Liver (tissue), 9 donors: ENCODE data around the gene RXFP2. TPM values are rescaled to one million over a fixed set of nuclear protein-coding genes. Genes with fewer than 3 reads are reported as not detected.

Source experiments
- DNase-seq: peaks from one replicate; pipeline ENCODE4 v3.0.0-alpha.2; 2017; ENCODE audit warnings: low spot score
- H3K27ac ChIP-seq, 2 donors: one replicate each; pipeline ENCODE4 v1.7.0; 2013; ENCODE audit warnings: inconsistent platforms in 2 of 2, low read length in 2 of 2, control low read depth in 1 of 2, low read depth in 1 of 2, mild to moderate bottlenecking in 1 of 2
- H3K27me3 ChIP-seq, 4 donors: one replicate each; pipeline versions ENCODE4 v1.6.1 to v1.7.0; 2013; ENCODE audit warnings: low read length in 3 of 4, inconsistent platforms in 1 of 4, mild to moderate bottlenecking in 1 of 4, moderate library complexity in 1 of 4; ENCODE audit not compliant: control insufficient read depth in 4 of 4, insufficient read depth in 4 of 4
- H3K36me3 ChIP-seq, 4 donors: one replicate each; pipeline versions ENCODE4 v1.6.1 to v1.7.0; 2013; ENCODE audit warnings: low read length in 3 of 4, mild to moderate bottlenecking in 3 of 4, low read depth in 1 of 4, moderate library complexity in 1 of 4; ENCODE audit not compliant: control insufficient read depth in 4 of 4, insufficient read depth in 3 of 4
- H3K4me1 ChIP-seq, 4 donors: one replicate each; pipeline versions ENCODE4 v1.6.1 to v1.7.0; 2013; ENCODE audit warnings: low read length in 3 of 4, mild to moderate bottlenecking in 3 of 4, moderate library complexity in 1 of 4; ENCODE audit not compliant: control insufficient read depth in 4 of 4, insufficient read depth in 4 of 4
- H3K4me3 ChIP-seq, 3 donors: one replicate each; pipeline versions ENCODE4 v1.6.1 to v1.7.0; 2013; ENCODE audit warnings: low read length in 3 of 3, control low read depth in 1 of 3, low read depth in 1 of 3, mild to moderate bottlenecking in 1 of 3
- H3K9ac ChIP-seq, 2 donors: one replicate each; pipeline ENCODE4 v1.7.0; 2013; ENCODE audit warnings: low read length in 2 of 2, mild to moderate bottlenecking in 2 of 2, moderate library complexity in 2 of 2, control low read depth in 1 of 2, low read depth in 1 of 2
- H3K9me3 ChIP-seq, 4 donors: one replicate each; pipeline versions ENCODE4 v1.6.1 to v1.7.0; 2013; ENCODE audit warnings: low read length in 3 of 4; ENCODE audit not compliant: control insufficient read depth in 4 of 4
- EGR1 ChIP-seq, 2 donors: IDR thresholded peaks; 2 replicates each; pipeline ENCODE4 v1.6.1; 2016 to 2018; ENCODE audit warnings: antibody characterized with exemption in 2 of 2, low read depth in 2 of 2
- FOXA1 ChIP-seq: IDR thresholded peaks from 2 replicates; pipeline ENCODE4 v1.6.1; 2016; ENCODE audit warnings: antibody characterized with exemption
- FOXA2 ChIP-seq: IDR thresholded peaks from 2 replicates; pipeline ENCODE4 v1.6.1; 2016; ENCODE audit warnings: antibody characterized with exemption
- GABPA ChIP-seq, 2 donors: IDR thresholded peaks in 1 of 2; conservative IDR thresholded peaks in 1 of 2; 2 replicates each; pipeline ENCODE4 v1.6.1; 2016; ENCODE audit warnings: antibody characterized with exemption in 2 of 2, mild to moderate bottlenecking in 1 of 2, moderate library complexity in 1 of 2
- HNF4A ChIP-seq, 2 donors: conservative IDR thresholded peaks; 2 replicates each; pipeline ENCODE4 v1.6.1; 2016; ENCODE audit warnings: antibody characterized with exemption in 2 of 2, mild to moderate bottlenecking in 2 of 2
- HNF4G ChIP-seq: IDR thresholded peaks from 2 replicates; pipeline ENCODE4 v1.6.1; 2016; ENCODE audit warnings: antibody characterized with exemption
- JUND ChIP-seq, 2 donors: IDR thresholded peaks; 2 replicates each; pipeline ENCODE4 v1.6.1; 2016; ENCODE audit warnings: antibody characterized with exemption in 2 of 2
- NR2F2 ChIP-seq: IDR thresholded peaks from 2 replicates; pipeline ENCODE4 v1.6.1; 2016; ENCODE audit warnings: antibody characterized with exemption
- RAD21 ChIP-seq, 2 donors: IDR thresholded peaks; 2 replicates each; pipeline ENCODE4 v1.6.1; 2016; ENCODE audit warnings: antibody characterized with exemption in 2 of 2, mild to moderate bottlenecking in 2 of 2
- RXRA ChIP-seq, 2 donors: IDR thresholded peaks; 2 replicates each; pipeline ENCODE4 v1.6.1; 2017 to 2018; ENCODE audit warnings: antibody characterized with exemption in 2 of 2, mild to moderate bottlenecking in 1 of 2
- SP1 ChIP-seq: IDR thresholded peaks from 2 replicates; pipeline ENCODE4 v1.6.1; 2018; ENCODE audit warnings: antibody characterized with exemption, mild to moderate bottlenecking
- TAF1 ChIP-seq: conservative IDR thresholded peaks from 2 replicates; pipeline ENCODE4 v1.6.1; 2016; ENCODE audit warnings: antibody characterized with exemption, mild to moderate bottlenecking
- YY1 ChIP-seq: IDR thresholded peaks from 2 replicates; pipeline ENCODE4 v1.6.1; 2016; ENCODE audit warnings: antibody characterized with exemption, mild to moderate bottlenecking
- WGBS: extraction: QIAGEN DNeasy Blood & Tissue Kit; methylation state at CpG from one replicate; pipeline ENCODE4 v1.1.7; 2013; 5-methylcytosine and 5-hydroxymethylcytosine counted together
- polyA plus RNA-seq, 2 donors: library from polyadenylated mRNA; stranded (reverse) in 1 of 2; unstranded in 1 of 2; fragments of 200-250 nt in 1 of 2; fragments of >200 nt in 1 of 2; fragmentation: Nextera tagmentation in 1 of 2; extraction: Ambion mirVana in 1 of 2; gene quantifications; one replicate each; pipeline versions ENCODE4 v1.2.1 to v1.2.3, GENCODE V29; 2013 to 2015
- total RNA-seq, 2 donors: library from RNA; depleted of rRNA; stranded (reverse); fragments of >200 nt; gene quantifications; one replicate each; pipeline ENCODE4 v1.2.3, GENCODE V29; 2014
- TF ChIP-seq, protein P1 (sequence below): IDR thresholded peaks from 2 replicates; pipeline ENCODE4 v1.6.1; 2016; ENCODE audit warnings: antibody characterized with exemption, mild to moderate bottlenecking
- TF ChIP-seq, protein P2 (sequence below): fragments of 150-350 bp; IDR thresholded peaks from 2 replicates; pipeline ENCODE4 v1.5.1; 2017; ENCODE audit warnings: improper control_type of control experiment, low read depth, low read length; ENCODE audit not compliant: missing input control
- TF ChIP-seq, protein P3 (sequence below): IDR thresholded peaks from 2 replicates; pipeline ENCODE4 v1.6.1; 2016; ENCODE audit warnings: antibody characterized with exemption
- TF ChIP-seq, protein P4 (sequence below): IDR thresholded peaks from 2 replicates; pipeline ENCODE4 v1.6.1; 2016; ENCODE audit warnings: antibody characterized with exemption
- donor health status: healthy.
- donor health status: healthy.
- donor health status: healthy.
- donor health status: healthy.
- donor health status: healthy.

Gene RXFP2
- total and polyA plus RNA-seq, 4 donors: not detected

GRCh38 chr13:31699650-31700049 is 39.7 kb upstream of the RXFP2 start:
- Histone ChIP-seq H3K9me3 (peaks cover 0 to 2% (median under 1%) of the 10 kb centered on the region in 4 donors), H3K4me1 (peaks cover 2 to 10% (median 7%) of the 10 kb centered on the region in 4 donors), H3K27ac (no peak overlapping the region), H3K36me3 (no peaks in the 10 kb centered on the region), H3K4me3 (no peak overlapping the region), H3K27me3 (peaks cover 0 to 2% (median 0%) of the 10 kb centered on the region in 4 donors), H3K9ac (no peak overlapping the region)
- TF ChIP-seq NR2F2 (no peak), JUND (IDR thresholded peaks at IDR 0.05) (no peak), HNF4G (no peak), GABPA (IDR thresholded peaks at IDR 0.05 in 1 of 2, conservative IDR thresholded peaks at IDR 0.05 in 1 of 2) (no peak), HNF4A (conservative IDR thresholded peaks at IDR 0.05) (no peak), RAD21 (IDR thresholded peaks at IDR 0.05) (no peak), FOXA1 (no peak), RXRA (IDR thresholded peaks at IDR 0.05) (no peak), SP1 (no peak), EGR1 (IDR thresholded peaks at IDR 0.05; ENCODE audit: low read depth in 2 of 2) (no peak), FOXA2 (no peak)
- TF ChIP-seq, protein P1, sequence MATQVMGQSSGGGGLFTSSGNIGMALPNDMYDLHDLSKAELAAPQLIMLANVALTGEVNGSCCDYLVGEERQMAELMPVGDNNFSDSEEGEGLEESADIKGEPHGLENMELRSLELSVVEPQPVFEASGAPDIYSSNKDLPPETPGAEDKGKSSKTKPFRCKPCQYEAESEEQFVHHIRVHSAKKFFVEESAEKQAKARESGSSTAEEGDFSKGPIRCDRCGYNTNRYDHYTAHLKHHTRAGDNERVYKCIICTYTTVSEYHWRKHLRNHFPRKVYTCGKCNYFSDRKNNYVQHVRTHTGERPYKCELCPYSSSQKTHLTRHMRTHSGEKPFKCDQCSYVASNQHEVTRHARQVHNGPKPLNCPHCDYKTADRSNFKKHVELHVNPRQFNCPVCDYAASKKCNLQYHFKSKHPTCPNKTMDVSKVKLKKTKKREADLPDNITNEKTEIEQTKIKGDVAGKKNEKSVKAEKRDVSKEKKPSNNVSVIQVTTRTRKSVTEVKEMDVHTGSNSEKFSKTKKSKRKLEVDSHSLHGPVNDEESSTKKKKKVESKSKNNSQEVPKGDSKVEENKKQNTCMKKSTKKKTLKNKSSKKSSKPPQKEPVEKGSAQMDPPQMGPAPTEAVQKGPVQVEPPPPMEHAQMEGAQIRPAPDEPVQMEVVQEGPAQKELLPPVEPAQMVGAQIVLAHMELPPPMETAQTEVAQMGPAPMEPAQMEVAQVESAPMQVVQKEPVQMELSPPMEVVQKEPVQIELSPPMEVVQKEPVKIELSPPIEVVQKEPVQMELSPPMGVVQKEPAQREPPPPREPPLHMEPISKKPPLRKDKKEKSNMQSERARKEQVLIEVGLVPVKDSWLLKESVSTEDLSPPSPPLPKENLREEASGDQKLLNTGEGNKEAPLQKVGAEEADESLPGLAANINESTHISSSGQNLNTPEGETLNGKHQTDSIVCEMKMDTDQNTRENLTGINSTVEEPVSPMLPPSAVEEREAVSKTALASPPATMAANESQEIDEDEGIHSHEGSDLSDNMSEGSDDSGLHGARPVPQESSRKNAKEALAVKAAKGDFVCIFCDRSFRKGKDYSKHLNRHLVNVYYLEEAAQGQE: no peak
- TF ChIP-seq, protein P2, sequence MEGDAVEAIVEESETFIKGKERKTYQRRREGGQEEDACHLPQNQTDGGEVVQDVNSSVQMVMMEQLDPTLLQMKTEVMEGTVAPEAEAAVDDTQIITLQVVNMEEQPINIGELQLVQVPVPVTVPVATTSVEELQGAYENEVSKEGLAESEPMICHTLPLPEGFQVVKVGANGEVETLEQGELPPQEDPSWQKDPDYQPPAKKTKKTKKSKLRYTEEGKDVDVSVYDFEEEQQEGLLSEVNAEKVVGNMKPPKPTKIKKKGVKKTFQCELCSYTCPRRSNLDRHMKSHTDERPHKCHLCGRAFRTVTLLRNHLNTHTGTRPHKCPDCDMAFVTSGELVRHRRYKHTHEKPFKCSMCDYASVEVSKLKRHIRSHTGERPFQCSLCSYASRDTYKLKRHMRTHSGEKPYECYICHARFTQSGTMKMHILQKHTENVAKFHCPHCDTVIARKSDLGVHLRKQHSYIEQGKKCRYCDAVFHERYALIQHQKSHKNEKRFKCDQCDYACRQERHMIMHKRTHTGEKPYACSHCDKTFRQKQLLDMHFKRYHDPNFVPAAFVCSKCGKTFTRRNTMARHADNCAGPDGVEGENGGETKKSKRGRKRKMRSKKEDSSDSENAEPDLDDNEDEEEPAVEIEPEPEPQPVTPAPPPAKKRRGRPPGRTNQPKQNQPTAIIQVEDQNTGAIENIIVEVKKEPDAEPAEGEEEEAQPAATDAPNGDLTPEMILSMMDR: no peak
- TF ChIP-seq, protein P3, sequence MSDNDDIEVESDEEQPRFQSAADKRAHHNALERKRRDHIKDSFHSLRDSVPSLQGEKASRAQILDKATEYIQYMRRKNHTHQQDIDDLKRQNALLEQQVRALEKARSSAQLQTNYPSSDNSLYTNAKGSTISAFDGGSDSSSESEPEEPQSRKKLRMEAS: no peak
- WGBS: 71% methylated on average over 3 of the region's 3 CpGs
- DNase-seq: no peak

- Histone ChIP-seq H3K4me1 (peaks cover 4 to 27% (median 22%) of the 10 kb centered on the region in 4 donors), H3K9ac (no peak overlapping the region), H3K27me3 (peaks cover 0 to 2% (median 0%) of the 10 kb centered on the region in 4 donors), H3K9me3 (peaks cover 0 to 2% (median 0%) of the 10 kb centered on the region in 4 donors), H3K27ac (no peak overlapping the region), H3K36me3 (no peaks in the 10 kb centered on the region), H3K4me3 (no peak overlapping the region)
- TF ChIP-seq, protein P3: peak; percentile 23
- TF ChIP-seq JUND (IDR thresholded peaks at IDR 0.05) (no peak), FOXA2 (no peak), HNF4G (peak; percentile 38), NR2F2 (no peak), GABPA (IDR thresholded peaks at IDR 0.05 in 1 of 2, conservative IDR thresholded peaks at IDR 0.05 in 1 of 2) (no peak), RXRA (IDR thresholded peaks at IDR 0.05) (peak; percentile 87), SP1 (peak; percentile 46), YY1 (peak; percentile 16), TAF1 (no peak), HNF4A (conservative IDR thresholded peaks at IDR 0.05) (peak; percentile 88 to 91)
- TF ChIP-seq, protein P4, sequence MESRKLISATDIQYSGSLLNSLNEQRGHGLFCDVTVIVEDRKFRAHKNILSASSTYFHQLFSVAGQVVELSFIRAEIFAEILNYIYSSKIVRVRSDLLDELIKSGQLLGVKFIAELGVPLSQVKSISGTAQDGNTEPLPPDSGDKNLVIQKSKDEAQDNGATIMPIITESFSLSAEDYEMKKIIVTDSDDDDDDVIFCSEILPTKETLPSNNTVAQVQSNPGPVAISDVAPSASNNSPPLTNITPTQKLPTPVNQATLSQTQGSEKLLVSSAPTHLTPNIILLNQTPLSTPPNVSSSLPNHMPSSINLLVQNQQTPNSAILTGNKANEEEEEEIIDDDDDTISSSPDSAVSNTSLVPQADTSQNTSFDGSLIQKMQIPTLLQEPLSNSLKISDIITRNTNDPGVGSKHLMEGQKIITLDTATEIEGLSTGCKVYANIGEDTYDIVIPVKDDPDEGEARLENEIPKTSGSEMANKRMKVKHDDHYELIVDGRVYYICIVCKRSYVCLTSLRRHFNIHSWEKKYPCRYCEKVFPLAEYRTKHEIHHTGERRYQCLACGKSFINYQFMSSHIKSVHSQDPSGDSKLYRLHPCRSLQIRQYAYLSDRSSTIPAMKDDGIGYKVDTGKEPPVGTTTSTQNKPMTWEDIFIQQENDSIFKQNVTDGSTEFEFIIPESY: no peak
- TF ChIP-seq, protein P2: no peak
- TF ChIP-seq, protein P1: no peak
- no peak for DNase-seq
- WGBS: 52% methylated on average over 3 of the region's 3 CpGs
These were observed 35.5 kb upstream of the RXFP2 start for GRCh38 chr13:31703780-31704179.
